HepG2 (cell line): Measurements from ENCODE around the gene NME2. TPM values are rescaled to one million over a fixed set of nuclear protein-coding genes. Genes with fewer than 3 reads are reported as not detected.

Experiments used
- ARID2 ChIP-seq: sonication (generic); formaldehyde crosslinking; IDR thresholded peaks from 2 replicates; pipeline ENCODE4 v1.8.1; 2022; ENCODE audit warnings: mild to moderate bottlenecking, missing genetic modification reagents, borderline replicate concordance
- CBFB ChIP-seq: sonication (generic); formaldehyde crosslinking; IDR thresholded peaks from 2 replicates; pipeline ENCODE4 v1.4.0; 2020; ENCODE audit warnings: missing genetic modification reagents
- CREM ChIP-seq, 2 experiments: sonication (generic) in 1 of 2; formaldehyde crosslinking in 1 of 2; IDR thresholded peaks; 2 replicates each; pipeline versions ENCODE4 v1.4.0 to v1.6.1; 2016 to 2020; ENCODE audit warnings: antibody characterized with exemption in 1 of 2, mild to moderate bottlenecking in 1 of 2, missing genetic modification reagents in 1 of 2
- DZIP1 ChIP-seq: sonication (generic); formaldehyde crosslinking; IDR thresholded peaks from 2 replicates; pipeline ENCODE4 v1.5.0; 2020; ENCODE audit warnings: mild to moderate bottlenecking, missing genetic modification reagents
- EHMT2 ChIP-seq: fragments of 200-600 bp; sonication (generic); IDR thresholded peaks from 2 replicates; pipeline ENCODE4 v1.7.0; 2017; ENCODE audit warnings: antibody characterized with exemption, low read depth, low read length, borderline replicate concordance
- ELK4 ChIP-seq: sonication (generic); formaldehyde crosslinking; IDR thresholded peaks from 2 replicates; pipeline ENCODE4 v1.9.0; 2021; ENCODE audit warnings: missing genetic modification reagents, borderline replicate concordance
- HBP1 ChIP-seq: IDR thresholded peaks from 2 replicates; pipeline ENCODE4 v1.6.1; 2016; ENCODE audit warnings: low read depth, control low read depth
- HCFC1 ChIP-seq: fragments of 150-350 bp; IDR thresholded peaks from 2 replicates; pipeline ENCODE4 v1.6.1; 2014; ENCODE audit warnings: low read depth, low read length
- JUND ChIP-seq: sonication (generic); formaldehyde crosslinking; IDR thresholded peaks from 2 replicates; pipeline ENCODE4 v1.8.0; 2022; ENCODE audit warnings: mild to moderate bottlenecking, missing genetic modification reagents
- KLF12 ChIP-seq: sonication (generic); formaldehyde crosslinking; IDR thresholded peaks from 2 replicates; pipeline ENCODE4 v1.4.0; 2020; ENCODE audit warnings: missing genetic modification reagents, borderline replicate concordance
- KLF9 ChIP-seq: IDR thresholded peaks from 2 replicates; pipeline ENCODE4 v1.6.1; 2016; ENCODE audit warnings: low read depth
- MED8 ChIP-seq: sonication (generic); formaldehyde crosslinking; IDR thresholded peaks from 2 replicates; pipeline ENCODE4 v1.8.1; 2023; ENCODE audit warnings: mild to moderate bottlenecking, missing genetic modification reagents; ENCODE audit not compliant: insufficient replicate concordance
- MTA1 ChIP-seq: sonication (generic); formaldehyde crosslinking; IDR thresholded peaks from 2 replicates; pipeline ENCODE4 v1.4.0; 2020; ENCODE audit warnings: missing genetic modification reagents, mild to moderate bottlenecking, borderline replicate concordance
- NCOA2 ChIP-seq: sonication (generic); formaldehyde crosslinking; IDR thresholded peaks from 2 replicates; pipeline ENCODE4 v1.8.0; 2022; ENCODE audit warnings: inconsistent platforms
- NFYC ChIP-seq: IDR thresholded peaks from 2 replicates; pipeline ENCODE4 v1.6.1; 2016; ENCODE audit warnings: missing genetic modification reagents, missing compliant biosample characterization
- PPARG ChIP-seq: conservative IDR thresholded peaks from 2 replicates; pipeline ENCODE4 v1.6.1; 2016; ENCODE audit warnings: missing biosample characterization, missing genetic modification reagents
- SATB2 ChIP-seq: sonication (generic); formaldehyde crosslinking; IDR thresholded peaks from 2 replicates; pipeline ENCODE4 v1.5.0; 2020; ENCODE audit warnings: missing genetic modification reagents
- SIX4 ChIP-seq: sonication (generic); formaldehyde crosslinking; IDR thresholded peaks from 2 replicates; pipeline ENCODE4 v1.4.0; 2020; ENCODE audit warnings: missing genetic modification reagents
- SNAI1 ChIP-seq: sonication (generic); formaldehyde crosslinking; IDR thresholded peaks from 2 replicates; pipeline ENCODE4 v1.5.0; 2020; ENCODE audit warnings: mild to moderate bottlenecking, missing genetic modification reagents, borderline replicate concordance
- SRSF4 ChIP-seq: fragments of 200-400 bp; formaldehyde crosslinking; IDR thresholded peaks from one replicate; pipeline ENCODE4 v1.6.1; 2018; ENCODE audit warnings: mild to moderate bottlenecking, low read depth, low read length, moderate library complexity; ENCODE audit not compliant: poor library complexity, severe bottlenecking
- TCF7 ChIP-seq: sonication (generic); IDR thresholded peaks from 2 replicates; pipeline ENCODE4 v1.6.1; 2016; ENCODE audit warnings: antibody characterized with exemption, low read depth
- ZNF12 ChIP-seq: sonication (generic); formaldehyde crosslinking; IDR thresholded peaks from 2 replicates; pipeline ENCODE4 v1.5.0; 2020; ENCODE audit warnings: missing genetic modification reagents
- ZNF816 ChIP-seq: sonication (generic); formaldehyde crosslinking; IDR thresholded peaks from 2 replicates; pipeline ENCODE4 v1.8.0; 2022; ENCODE audit warnings: missing genetic modification reagents, mild to moderate bottlenecking, borderline replicate concordance
- ZSCAN25 ChIP-seq: sonication (generic); formaldehyde crosslinking; IDR thresholded peaks from 2 replicates; pipeline ENCODE4 v1.8.0; 2022; ENCODE audit warnings: mild to moderate bottlenecking, missing genetic modification reagents
- polyA plus RNA-seq, 8 experiments: library from polyadenylated mRNA; depleted of rRNA in 3 of 8; stranded (reverse) in 7 of 8; unstranded in 1 of 8; fragments of >200 nt; fragmentation: Illumina TruSeq in 4 of 8; extraction: Trizol in 4 of 8; gene quantifications; 2 replicates each; pipeline versions ENCODE4 v1.2.1 to v1.2.3, GENCODE V29; 2011 to 2016; ENCODE audit warnings: low read depth in 4 of 8, missing spikeins in 1 of 8, mixed read lengths in 1 of 8; ENCODE audit not compliant: insufficient read depth in 1 of 8
- total RNA-seq, 5 experiments: library from RNA; depleted of rRNA; stranded (reverse); fragments of >200 nt; fragmentation: Illumina TruSeq; extraction: Trizol; gene quantifications; 2 replicates each; pipeline ENCODE4 v1.2.3, GENCODE V29; 2016; ENCODE audit warnings: low read depth in 1 of 5

Gene NME2
- total and polyA plus RNA-seq, 2 of the 13 experiments (the other 11 are each of a cell fraction or from before 2014, with no cell fraction given): 790 to 1,213 TPM

DNA sequence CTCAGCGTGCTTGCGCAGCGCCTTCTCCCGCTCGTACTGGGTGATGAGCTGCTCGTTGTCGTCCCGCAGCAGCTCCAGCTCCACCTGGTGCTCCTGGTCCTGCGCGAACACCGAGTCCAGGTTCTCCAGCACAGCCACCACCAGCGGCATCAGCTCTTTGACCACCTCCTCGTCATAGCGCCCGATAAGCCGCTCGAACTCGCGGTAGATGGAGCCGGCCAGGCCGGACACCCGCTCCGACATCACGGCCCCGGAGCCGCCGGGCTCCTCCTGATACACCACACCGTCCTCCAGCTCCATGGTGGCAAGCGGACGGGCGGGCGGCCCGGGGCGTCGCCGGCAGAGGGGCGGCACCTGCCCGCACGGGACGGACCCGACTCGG, 45.9 kb upstream of the NME2 start (continued):
- TF ChIP-seq DZIP1 (CRISPR knock-in tag) (peak; percentile 79), EHMT2 (no peak), ARID2 (CRISPR knock-in tag) (no peak), SATB2 (CRISPR knock-in tag) (no peak), ZNF816 (CRISPR knock-in tag) (no peak), TCF7 (no peak), NFYC (no peak; the same call in 1 of the 2 replicates), HBP1 (no peak), JUND (CRISPR knock-in tag) (no peak), KLF9 (CRISPR knock-in tag) (no peak), ZSCAN25 (no peak), SNAI1 (CRISPR knock-in tag) (no peak), SIX4 (no peak), NCOA2 (CRISPR knock-in tag) (no peak; the same call in 1 of the 2 replicates), MTA1 (CRISPR knock-in tag) (peak; percentile 39; the same call in 1 of the 2 replicates), SRSF4 (no peak), PPARG (no peak), ELK4 (CRISPR knock-in tag) (no peak), CREM (IDR thresholded peaks at IDR 0.05) (no peak), CREM (CRISPR knock-in tag; IDR thresholded peaks at IDR 0.05) (no peak), CBFB (CRISPR knock-in tag) (peak; percentile 61; the same call in 1 of the 2 replicates), ZNF12 (CRISPR knock-in tag) (no peak), MED8 (CRISPR knock-in tag) (no peak), HCFC1 (no peak), KLF12 (CRISPR knock-in tag) (no peak)
